T-helper 1 cell (primary cell): ENCODE data around the gene PSMB3.

Experiments used
- DNase-seq, 5 donors: peaks; one replicate each; pipeline ENCODE4 v3.0.0-alpha.2; 2012 to 2020
- total RNA-seq, 4 donors: gene quantifications; one replicate each; lab custom pipeline; 2026; lab: John Stamatoyannopoulos, UW

The PSMB3 gene
- total RNA-seq: 27.9 to 42.8 (median 31.0) reads per million in 4 donors

DNA sequence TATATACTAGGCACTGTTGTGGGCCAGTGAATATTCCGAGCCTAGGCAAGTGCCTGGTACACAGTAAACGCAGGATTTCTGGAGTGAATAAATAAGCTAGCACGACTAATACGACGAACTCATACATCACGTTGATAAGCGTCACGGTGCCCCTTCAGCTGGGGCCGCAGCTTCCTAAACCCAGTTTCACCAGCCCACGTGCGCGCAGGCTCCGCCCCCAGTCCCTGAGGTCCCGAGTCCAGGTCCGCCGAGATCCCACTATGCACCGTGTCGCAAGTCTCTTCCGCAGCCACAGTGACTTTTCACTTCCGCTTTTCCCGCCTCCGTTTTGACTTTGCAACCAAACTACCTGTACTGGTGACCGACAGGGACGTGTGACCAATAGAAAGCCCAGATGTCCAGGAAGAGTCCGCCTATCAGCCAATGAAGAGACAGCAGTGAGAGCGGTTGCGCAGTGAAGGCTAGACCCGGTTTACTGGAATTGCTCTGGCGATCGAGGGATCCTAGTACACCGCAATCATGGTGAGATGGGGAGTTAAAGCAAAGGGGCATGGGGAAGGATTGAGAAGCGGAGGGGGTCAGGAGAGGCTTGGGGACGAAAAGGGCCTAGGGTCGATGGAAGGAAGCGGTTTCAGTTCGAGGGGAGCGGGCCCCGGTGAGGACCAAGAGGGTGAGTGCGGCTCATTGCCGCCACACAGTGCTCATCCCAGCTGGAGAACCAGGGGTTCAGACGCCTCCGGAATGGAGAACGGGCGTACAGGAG, at the start of gene PSMB3:
TSS of gene PSMB3 (plus strand) at position 434 of the 763 bp plus-strand sequence. CDS start at position 520, 86 bp downstream.
- DNase-seq: peak; percentile 92 to 99 (median 95)

DNA sequence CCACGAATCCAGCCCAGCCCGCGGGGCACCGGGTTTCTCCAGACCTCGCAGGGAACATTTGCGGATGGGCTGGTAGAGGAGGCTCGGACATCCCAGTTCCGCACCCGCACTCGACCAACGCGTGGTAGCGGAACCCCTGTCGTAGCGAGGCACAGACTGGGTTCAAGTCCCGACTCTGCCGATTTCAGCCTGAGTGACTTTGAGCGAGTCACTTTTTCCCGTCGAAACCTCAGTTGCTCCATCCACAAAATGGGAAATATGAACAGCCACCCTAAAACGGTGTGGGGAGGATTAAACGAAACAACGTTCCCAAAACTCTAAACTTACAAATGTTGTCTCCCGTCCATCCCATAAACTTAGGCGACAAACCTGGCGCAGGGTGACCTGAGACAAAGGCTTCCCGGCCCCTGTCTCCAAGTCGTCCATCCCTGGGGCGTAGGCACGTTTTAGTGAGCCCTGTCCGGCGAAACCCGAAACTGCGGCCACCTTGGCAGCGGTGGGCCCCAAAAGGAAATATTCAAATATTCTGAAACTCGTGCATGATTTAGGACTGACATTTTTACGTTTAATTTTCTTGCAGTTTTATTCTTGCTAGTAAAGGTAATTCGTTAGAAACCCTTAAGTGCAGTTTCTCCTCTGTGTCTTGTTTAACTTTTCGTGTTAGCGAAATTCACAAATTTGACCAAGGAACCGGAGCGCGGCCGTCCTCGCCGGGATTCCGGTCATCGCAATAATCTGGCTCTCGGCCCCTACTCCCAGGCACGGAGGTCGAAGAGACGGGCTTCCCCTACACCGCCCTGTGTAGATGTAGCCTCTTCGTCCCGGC, 49.4 kb upstream of the PSMB3 start:
- no peak for DNase-seq

DNA sequence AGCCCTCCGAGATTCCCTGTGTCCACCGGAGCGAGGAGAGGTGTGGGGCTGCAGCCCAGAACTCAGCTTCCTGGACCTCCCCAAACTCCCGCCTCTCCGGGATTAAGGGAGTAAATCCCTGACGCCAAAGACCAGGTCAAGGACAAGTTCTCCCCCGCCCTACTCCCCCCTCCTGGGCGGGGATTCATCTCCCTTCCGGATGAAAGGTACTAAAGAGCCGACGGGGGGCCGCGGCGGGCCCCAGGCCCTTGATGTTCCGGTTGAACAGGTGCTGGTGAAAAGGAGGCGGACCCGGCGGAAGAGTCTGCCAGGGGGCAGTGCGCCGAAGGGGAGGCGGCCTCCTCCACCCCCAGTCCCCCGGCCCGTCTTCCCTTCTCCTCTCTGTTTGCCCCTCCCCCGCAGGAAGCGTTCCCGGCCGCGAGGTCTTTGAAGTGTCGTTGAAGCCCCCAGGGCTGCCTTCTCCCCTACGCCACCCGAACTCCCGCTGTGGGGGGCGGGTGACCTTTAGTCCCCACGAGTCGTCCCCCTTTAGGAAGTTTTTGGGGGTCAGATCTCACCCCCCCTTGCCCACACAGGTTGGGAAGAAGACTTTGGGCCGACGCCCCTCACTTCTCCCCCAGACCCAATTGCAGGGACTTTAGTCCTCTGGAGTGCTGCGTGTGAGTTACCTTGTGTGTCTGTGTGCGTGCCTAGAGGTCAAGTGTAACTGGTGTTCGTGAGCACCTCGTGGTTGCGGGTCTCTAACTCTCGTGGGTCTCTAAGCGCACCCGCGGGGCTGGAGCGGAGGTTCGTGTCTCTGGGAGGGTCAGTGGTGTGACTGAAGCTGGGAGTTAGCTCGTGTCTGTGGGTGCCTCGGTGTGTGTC, 48.6 kb upstream of the PSMB3 start:
- DNase-seq: peak; percentile 52 to 82 (median 66)

DNA sequence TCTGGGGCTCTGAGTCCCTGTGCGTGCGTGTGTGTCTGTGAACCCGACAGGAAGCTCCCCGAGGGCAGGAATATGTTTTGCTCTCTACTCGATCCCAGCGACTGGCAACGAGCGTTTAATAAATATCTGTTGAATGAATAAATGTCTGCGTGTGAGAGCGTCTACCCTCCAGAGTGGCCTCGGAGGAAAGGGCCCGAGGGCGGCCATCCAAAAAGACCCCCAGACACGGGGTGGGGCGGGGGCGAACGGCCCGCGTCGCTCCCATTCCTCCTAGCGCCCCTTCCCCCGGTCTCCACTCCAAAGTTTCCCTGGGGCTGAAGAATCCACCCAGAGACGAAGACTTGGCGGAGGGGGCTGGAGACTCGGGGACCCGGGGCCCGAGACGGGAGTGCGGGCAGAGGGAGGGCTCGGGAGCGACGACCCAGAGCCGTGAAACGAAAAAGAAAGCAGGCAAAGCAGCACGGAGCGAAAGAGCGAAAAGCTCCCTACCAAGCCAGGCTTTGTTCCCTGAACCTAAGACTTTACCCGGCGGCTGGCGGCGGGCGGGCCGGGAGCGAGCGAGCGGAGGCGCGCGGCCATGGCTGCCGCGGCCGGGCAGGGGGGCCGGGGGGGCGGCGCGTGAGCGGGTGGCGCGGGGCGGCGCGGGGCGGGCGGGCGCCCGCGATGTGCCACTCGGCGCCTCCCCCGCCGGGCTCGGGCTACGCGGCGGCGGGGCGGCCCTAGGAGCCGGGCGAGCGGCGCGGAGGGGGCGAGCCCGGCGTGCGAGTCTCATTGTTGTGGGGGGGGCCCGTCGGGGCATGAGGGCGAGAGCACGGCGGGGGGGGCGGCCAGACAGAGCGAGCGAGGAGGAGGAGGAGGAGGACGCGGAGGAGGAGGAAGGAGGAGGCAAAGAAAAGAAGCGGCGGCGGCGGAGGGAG, 47.7 kb upstream of the PSMB3 start, which contains the start of gene MLLT6:
TSS of gene MLLT6 (plus strand) at position 668 of the 917 bp plus-strand sequence. CDS start 360 bp downstream, outside the sequence.
- DNase-seq: peak; percentile 70 to 83 (median 76)

DNA sequence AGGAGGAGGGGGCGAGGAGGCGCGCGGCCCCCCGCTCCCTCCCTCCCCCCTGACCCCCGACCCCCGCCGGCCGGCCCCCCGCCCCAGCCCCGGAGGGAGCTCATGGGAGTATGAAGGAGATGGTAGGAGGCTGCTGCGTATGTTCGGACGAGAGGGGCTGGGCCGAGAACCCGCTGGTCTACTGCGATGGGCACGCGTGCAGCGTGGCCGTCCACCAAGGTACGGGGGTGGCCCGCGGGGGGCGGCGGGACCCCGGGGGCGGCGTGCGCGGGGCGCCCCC, 47.1 kb upstream of the PSMB3 start:
- DNase-seq: no peak

DNA sequence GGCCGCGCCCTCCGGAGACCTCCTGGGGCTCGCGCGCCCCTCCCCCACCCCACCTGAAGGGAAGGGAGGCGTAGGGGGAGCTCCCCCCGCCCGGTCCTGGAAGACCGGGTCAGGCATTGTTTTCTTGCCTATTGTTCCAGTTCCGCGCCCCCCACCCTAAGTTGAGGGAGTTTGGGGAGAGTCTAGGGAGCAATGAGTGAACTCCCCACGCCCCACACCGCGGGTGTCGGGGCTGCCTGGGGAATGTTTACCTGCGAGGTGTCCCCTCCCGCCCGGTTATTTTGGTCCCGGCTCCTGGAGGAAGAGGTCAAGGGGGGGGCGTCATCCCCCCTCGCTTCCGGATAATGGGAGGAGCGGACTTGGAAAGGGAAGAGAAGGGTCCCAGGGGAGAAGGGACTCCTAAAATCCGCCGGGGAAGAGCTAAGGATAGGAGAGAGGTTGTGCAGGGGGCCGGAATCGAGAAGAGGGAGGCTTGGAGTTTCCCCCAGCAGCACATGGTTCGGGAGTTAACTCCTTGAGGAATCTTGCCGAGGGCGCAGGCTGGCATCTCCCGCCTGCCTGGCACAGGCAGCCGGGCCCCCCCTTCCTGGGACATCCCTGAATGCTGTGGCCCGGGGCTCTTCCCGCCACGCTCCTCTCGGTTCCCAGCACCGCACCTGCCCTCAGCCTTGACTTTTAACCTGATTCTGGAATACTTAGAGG, 46.6 kb upstream of the PSMB3 start:
- DNase-seq: peak in 2 of 5 donors; percentile 20 to 25

DNA sequence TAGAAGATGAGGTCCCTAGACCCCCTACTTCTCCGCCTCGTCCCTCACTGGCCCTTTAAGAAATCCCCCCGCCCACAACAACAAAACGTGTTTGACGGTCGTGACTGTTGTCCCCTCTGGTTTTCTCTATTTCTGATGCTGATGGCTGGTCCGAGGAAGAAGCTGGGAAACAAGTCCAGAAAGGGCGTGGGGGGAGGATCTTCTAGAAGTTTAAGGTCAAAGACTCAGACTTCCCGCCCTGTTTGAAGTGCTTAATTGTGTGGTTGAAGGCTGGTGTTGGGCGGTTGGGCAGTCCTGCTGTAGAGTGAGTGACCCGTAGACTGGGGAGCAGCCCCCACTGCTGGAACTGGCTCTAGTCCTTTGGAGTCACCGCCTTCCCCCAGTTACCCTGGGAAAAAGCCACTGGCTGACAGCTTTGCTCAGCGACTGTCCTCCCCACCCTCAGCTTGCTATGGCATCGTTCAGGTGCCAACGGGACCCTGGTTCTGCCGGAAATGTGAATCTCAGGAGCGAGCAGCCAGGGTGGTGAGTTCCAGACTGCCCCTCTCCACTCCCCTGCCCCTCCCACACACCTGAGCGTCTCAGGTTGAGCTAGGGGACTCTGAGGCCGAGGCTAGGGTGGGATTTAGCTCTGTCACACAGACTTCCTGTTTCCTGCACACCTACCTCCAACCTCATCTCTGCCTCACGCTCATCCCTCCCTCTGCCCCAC, 45.9 kb upstream of the PSMB3 start:
- no peak for DNase-seq

DNA sequence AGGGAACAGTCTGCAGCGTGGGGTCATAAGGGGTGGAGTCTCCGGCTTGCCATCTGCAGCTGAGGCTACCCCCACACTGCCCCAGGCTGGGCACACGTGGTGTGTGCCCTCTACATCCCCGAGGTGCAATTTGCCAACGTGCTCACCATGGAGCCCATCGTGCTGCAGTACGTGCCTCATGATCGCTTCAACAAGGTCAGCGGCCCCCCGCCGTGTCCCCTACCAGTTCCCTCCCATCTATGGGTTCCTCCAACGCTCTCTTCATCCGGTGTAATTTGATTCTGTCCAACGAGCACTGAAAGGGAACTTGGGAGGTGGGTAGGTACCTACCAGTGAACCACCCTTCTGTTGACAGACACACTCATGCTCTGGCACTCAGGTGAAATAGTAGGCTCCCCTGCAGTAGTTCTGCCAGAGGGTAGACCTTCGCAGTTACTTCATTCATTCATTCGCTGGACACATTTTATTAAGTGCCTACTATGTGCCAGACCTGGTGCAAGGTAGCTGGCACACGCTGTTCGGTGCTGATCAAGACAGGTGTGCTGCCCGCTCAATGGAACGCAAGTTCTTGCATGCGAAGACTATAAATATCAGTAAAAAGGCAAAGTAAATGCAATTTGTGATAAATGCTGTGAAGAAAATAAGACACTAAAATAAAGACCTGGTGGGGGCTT, 44.7 kb upstream of the PSMB3 start:
- DNase-seq: no peak

DNA sequence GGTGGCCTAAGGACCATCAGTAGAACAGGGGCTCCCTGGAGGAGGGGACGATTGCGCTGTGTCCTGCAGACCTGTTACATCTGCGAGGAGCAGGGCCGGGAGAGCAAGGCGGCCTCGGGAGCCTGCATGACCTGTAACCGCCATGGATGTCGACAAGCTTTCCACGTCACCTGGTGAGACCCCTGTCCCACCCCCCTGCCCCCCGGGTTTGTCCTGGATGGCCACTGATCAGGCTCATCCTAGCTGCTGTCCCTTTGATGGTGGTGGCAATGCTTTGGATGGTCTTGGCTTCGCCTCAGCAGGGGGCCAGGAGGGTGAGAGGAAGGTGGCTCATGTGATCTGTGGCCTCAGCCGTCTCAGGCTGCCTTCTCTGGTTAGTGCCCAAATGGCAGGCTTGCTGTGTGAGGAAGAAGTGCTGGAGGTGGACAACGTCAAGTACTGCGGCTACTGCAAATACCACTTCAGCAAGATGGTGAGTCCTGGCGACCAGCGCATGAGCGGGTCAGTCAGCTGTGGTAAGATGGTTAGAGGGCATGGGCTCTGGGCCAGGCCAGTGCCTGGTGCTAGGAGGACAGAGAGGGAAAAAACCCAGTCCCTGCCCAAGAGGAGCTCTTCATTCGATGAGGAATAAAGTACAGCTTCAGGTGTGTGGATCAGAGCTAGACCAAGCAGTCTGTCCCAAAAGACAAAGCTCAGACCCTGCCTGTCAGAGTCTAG, 43.3 kb upstream of the PSMB3 start:
- DNase-seq: no peak

DNA sequence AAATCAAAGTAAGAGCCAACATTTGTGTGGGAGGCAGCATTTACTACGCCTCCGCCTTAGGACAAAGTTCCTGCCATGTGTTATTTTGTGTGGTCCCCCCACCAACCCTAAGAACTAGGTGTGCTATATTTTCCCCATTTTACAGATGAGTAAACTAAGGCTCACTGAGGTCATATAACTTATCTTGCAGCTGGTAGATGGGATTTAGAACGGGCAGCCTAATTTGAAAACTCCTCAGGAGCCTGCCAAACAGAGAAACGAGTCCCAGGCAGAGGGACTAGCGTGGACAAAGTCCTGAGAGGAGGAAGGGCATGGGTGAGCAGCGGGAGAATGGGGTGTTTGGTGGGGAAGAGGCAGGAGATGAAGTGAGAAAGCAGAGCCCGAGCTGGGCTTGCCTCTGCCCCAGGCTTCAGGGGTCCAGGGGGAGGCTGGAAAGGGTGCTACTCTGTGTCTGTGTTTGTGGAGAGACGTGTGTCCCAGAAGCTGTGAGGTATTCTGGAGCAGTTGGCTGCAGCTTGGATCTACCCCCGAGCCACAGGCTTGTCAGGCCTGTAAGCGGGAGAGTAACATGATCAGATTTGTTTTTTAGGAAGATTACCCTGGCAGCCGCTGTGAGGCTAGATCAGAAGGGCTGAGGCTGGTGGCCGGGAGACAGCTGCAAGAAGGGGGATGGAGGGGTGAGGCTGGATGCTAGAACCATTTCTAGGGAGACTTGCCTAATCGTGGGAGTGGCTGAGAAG, 42.5 kb upstream of the PSMB3 start:
- no peak for DNase-seq

DNA sequence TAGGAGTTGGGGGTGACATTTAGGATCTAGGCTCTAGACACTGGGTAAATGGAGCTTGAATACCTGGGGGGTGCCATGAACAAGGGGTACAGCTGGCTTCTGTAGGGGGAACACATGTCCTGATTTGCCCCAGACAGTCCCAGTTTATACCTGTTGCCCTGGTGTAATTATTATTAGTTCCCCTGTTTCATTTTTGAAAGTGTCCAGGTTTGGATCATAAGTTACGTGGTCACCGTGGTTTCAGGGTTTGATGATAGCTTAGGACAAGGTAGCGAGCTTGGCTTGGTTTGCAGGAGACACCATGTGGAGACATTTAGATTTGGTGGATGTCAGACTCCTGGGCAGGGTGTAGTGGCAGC, 42.0 kb upstream of the PSMB3 start:
- DNase-seq: no peak

DNA sequence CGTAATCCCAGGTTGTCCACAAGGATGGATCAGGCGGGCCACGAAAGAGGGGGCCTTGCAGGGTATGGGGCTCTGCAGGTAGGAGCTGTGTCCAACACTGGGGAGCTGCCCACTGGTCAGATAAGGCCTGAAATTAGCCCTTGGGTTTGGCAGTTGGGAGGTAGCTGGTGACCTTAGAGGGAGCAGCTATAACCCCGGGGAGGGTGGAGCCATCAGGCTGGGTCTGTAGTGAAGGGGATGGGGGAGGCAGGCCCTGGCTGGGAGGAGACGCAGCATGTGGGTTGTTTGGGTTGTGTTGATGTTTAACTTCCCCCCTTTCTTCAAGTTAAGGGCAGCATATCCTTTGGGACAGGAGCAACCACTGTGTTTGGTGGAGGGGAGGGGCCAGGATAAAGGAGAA, 41.6 kb upstream of the PSMB3 start:
- DNase-seq: no peak

DNA sequence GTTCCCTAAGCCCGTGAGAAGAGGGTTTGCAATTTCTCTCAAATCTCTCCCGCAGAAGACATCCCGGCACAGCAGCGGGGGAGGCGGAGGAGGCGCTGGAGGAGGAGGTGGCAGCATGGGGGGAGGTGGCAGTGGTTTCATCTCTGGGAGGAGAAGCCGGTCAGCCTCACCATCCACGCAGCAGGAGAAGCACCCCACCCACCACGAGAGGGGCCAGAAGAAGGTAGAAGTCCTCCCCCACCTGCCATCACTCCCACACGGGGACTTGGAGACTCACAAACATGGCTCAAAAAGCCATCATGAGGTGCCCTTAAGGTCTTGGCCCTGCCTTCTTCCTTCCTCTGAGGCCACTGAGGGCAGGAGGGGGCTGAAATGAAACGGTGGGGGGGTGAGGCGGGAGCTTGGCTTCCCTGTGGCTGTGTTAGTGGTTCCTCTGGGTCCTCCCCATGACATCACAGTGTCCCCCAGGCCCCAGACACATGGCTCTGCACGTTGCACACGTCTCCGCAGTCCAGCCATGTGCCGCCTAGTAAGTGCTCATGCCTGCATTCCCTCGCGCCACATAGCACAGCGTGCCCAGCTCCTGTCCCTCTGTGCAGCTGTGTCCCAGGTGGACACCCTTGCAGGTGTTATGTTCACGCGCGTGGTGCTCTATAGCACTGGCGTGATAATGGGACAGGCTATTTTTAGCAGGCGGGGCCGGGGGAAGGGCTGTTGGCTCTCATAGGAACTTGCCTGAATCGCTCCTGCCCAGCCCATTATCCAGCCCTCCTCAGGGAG, 40.6 kb upstream of the PSMB3 start:
- DNase-seq: no peak

DNA sequence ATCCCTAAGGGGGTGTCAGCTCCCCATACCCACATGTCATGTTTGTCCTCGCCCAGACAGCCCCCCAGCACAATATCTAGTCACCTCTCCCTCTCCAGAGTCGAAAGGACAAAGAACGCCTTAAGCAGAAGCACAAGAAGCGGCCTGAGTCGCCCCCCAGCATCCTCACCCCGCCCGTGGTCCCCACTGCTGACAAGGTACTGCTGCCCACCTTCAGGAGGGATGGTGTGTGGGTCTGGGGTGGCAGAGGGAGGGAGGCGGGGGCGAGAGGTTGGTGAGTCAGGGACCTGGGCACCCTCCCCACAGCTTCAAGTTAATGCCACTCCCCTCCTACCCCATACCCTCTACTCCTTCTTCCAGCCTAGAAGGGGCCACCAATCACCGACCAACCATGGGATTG, 39.9 kb upstream of the PSMB3 start:
- no peak for DNase-seq

DNA sequence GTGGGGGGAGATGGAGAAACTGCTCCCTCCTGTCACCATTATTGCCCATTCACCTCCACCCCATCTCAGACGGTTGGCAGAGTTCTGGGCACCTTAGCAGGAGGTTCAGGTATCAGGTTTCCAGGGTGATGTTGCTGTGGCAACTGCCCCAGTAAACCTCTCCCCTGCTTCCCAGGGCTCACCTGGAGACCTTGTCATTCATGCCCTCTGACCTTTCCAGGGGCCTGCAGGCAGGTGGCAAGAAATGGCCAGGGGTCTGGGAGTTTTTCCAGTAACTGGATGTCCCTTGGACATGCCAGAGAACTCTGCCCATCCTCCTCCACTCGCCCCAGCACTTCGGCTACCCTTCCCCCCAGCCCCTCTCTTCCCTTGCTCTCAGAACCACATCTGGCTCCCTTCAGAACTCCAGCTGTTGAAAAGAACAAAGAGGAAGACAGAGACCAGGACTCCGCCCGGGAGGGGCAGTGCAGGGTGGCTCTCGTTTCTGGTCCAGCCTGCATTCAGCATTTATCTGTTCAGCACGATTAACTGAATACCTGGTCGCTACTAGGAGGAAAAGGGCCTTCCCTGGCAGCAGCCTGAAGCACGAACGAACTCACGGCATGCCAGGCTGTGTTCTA, 39.0 kb upstream of the PSMB3 start:
- no peak for DNase-seq

DNA sequence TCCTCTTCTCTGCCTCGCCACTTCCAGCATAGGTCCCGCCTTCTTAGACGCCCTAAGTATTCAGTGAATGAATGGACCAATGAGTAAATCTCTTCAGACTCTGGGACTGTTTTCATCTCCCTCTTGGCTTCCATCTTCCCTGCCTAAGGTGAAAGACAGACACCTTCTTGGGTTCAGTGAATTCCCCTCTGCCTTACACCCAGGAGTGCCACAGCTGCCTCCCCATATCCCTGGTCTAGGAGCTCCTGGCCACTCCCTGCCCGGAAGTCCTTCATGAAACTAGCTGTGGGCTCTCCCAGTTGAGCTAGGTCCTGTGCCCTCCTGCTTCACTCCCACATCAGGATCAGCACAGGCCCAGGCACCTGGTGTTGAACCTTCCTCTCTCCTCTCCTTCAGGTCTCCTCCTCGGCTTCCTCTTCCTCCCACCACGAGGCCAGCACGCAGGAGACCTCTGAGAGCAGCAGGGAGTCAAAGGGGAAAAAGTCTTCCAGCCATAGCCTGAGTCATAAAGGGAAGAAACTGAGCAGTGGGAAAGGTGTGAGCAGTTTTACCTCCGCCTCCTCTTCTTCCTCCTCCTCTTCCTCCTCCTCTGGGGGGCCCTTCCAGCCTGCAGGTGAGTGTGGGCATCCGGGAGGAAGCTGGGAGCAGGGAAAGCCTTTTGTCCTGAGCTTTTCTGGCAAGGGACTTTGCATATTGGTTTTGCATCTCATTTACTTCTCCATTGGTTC, 37.2 kb upstream of the PSMB3 start:
- DNase-seq: no peak
